ENCODE data around the gene SORBS1.

The SORBS1 gene

GRCh38 chr10:95462740-95463667, 98.2 kb downstream of the SORBS1 start:
- DNase-seq (ENCODE audit: low read depth, low spot score), result no peak

- DNase-seq (ENCODE audit: low read depth, low spot score), result no peak
Observed at GRCh38 chr10:95461611-95462010, 99.6 kb downstream of the SORBS1 start.

GRCh38 chr10:95459446-95460045, 101.6 kb downstream of the SORBS1 start:
- no peak for DNase-seq (ENCODE audit: low read depth, low spot score)

- no peak for DNase-seq (ENCODE audit: low read depth, low spot score)
Observed at GRCh38 chr10:95458871-95459270, 102.3 kb downstream of the SORBS1 start.

GRCh38 chr10:95458014-95458413, 103.2 kb downstream of the SORBS1 start:
- no peak for DNase-seq (ENCODE audit: low read depth, low spot score)

- no peak for DNase-seq (ENCODE audit: low read depth, low spot score)
Observed at GRCh38 chr10:95457319-95457886, 103.8 kb downstream of the SORBS1 start.

GRCh38 chr10:95456516-95456915, 104.7 kb downstream of the SORBS1 start:
- no peak for DNase-seq (ENCODE audit: low read depth, low spot score)

GRCh38 chr10:95454940-95455339, 106.2 kb downstream of the SORBS1 start:
- no peak for DNase-seq (ENCODE audit: low read depth, low spot score)

- DNase-seq (ENCODE audit: low read depth, low spot score), result no peak
Observed at GRCh38 chr10:95454356-95454755, 106.8 kb downstream of the SORBS1 start.

- no peak for DNase-seq (ENCODE audit: low read depth, low spot score)
Observed at GRCh38 chr10:95451568-95452524, 109.3 kb downstream of the SORBS1 start.

- DNase-seq (ENCODE audit: low read depth, low spot score), result no peak
Observed at GRCh38 chr10:95451150-95451549, 110.0 kb downstream of the SORBS1 start.

- DNase-seq (ENCODE audit: low read depth, low spot score), result no peak
Observed at GRCh38 chr10:95450188-95450587, 111.0 kb downstream of the SORBS1 start.

- no peak for DNase-seq (ENCODE audit: low read depth, low spot score)
Observed at GRCh38 chr10:95447685-95448084, 113.5 kb downstream of the SORBS1 start.

GRCh38 chr10:95445837-95446486, 115.2 kb downstream of the SORBS1 start:
- DNase-seq (ENCODE audit: low read depth, low spot score), result no peak

GRCh38 chr10:95445223-95445836, 115.8 kb downstream of the SORBS1 start:
- no peak for DNase-seq (ENCODE audit: low read depth, low spot score)

GRCh38 chr10:95444792-95445191, 116.4 kb downstream of the SORBS1 start:
- no peak for DNase-seq (ENCODE audit: low read depth, low spot score)

GRCh38 chr10:95443636-95444035, 117.5 kb downstream of the SORBS1 start:
- DNase-seq (ENCODE audit: low read depth, low spot score), result no peak

GRCh38 chr10:95442341-95442740, 118.8 kb downstream of the SORBS1 start:
- no peak for DNase-seq (ENCODE audit: low read depth, low spot score)

GRCh38 chr10:95441547-95441923, 119.6 kb downstream of the SORBS1 start:
- no peak for DNase-seq (ENCODE audit: low read depth, low spot score)

GRCh38 chr10:95440756-95441546, 120.2 kb downstream of the SORBS1 start:
- no peak for DNase-seq (ENCODE audit: low read depth, low spot score)

All from activated naive CD8-positive, alpha-beta T cell treated with anti-CD3 and anti-CD28 coated beads, Interleukin-2, amount 50 U/mL, for 16 hours (primary cell).